NT2/D1 (cell line): ENCODE measurements around the gene RAB19.

Experiments used
- YY1 ChIP-seq: IDR thresholded peaks from 2 replicates; pipeline ENCODE4 v1.6.1; 2011; ENCODE audit not compliant: insufficient read length, insufficient read depth
- ZNF274 ChIP-seq: IDR thresholded peaks from 2 replicates; pipeline ENCODE4 v1.6.1; 2011; ENCODE audit warnings: mild to moderate bottlenecking, low read depth, low read length

GRCh38 chr7:140375892-140376730, 27.7 kb upstream of the RAB19 start:
- TF ChIP-seq ZNF274 = no peak
- no peak for TF ChIP-seq YY1
